CD4-positive, alpha-beta memory T cell (primary cell): Measurements from ENCODE around the gene PRKG1. TPM values are rescaled to one million over a fixed set of nuclear protein-coding genes. Genes with fewer than 3 reads are reported as not detected.

Source experiments
- CTCF ChIA-PET: fragments of 350-600 bp; sonication (Branson Sonifier 250); formaldehyde crosslinking; loops from one replicate; lab custom pipeline; 2021; ENCODE audit warnings: inconsistent platforms; ENCODE audit not compliant: partially characterized antibody; lab: Charles Lee
- POLR2A ChIA-PET: fragments of 350-600 bp; sonication (Branson Sonifier 250); formaldehyde crosslinking; loops from one replicate; lab custom pipeline; 2021; ENCODE audit not compliant: partially characterized antibody; lab: Charles Lee
- DNase-seq, 5 donors: peaks; one replicate each; pipeline versions ENCODE4 v3.0.0 to v3.0.0-alpha.2; 2020 to 2022; ENCODE audit warnings: mixed read lengths in 1 of 5
- H3K27ac ChIP-seq: one replicate; pipeline ENCODE4 v1.7.0; 2013; ENCODE audit warnings: low read depth, low read length
- H3K27me3 ChIP-seq: 2 replicates; pipeline ENCODE4 v1.7.0; 2013; ENCODE audit warnings: mild to moderate bottlenecking, low read length, moderate library complexity; ENCODE audit not compliant: insufficient read depth
- H3K36me3 ChIP-seq: 2 replicates; pipeline ENCODE4 v1.7.0; 2013; ENCODE audit warnings: mild to moderate bottlenecking, low read length, moderate library complexity; ENCODE audit not compliant: insufficient read depth
- H3K4me1 ChIP-seq: 2 replicates; pipeline ENCODE4 v1.7.0; 2013; ENCODE audit warnings: mild to moderate bottlenecking, low read length, moderate library complexity; ENCODE audit not compliant: insufficient read depth
- H3K4me3 ChIP-seq, 2 donors: one replicate each; pipeline ENCODE4 v1.7.0; 2013; ENCODE audit warnings: low read length in 2 of 2, mild to moderate bottlenecking in 1 of 2
- H3K9me3 ChIP-seq, 2 donors: one replicate each; pipeline ENCODE4 v1.7.0; 2013; ENCODE audit warnings: low read length in 2 of 2, control low read depth in 1 of 2; ENCODE audit not compliant: control insufficient read depth in 1 of 2
- H3K27ac Mint-ChIP-seq, 7 donors: one replicate each; pipeline ENCODE4 v1.8.0; 2020 to 2021; ENCODE audit warnings: mixed read lengths in 7 of 7, mild to moderate bottlenecking in 6 of 7, inconsistent platforms in 3 of 7, moderate library complexity in 3 of 7
- H3K27me3 Mint-ChIP-seq, 2 donors: one replicate each; pipeline ENCODE4 v1.8.0; 2020 to 2021; ENCODE audit warnings: mixed read lengths in 2 of 2
- H3K36me3 Mint-ChIP-seq, 2 donors: one replicate each; pipeline ENCODE4 v1.8.0; 2020 to 2021; ENCODE audit warnings: mixed read lengths in 2 of 2, inconsistent platforms in 1 of 2, mild to moderate bottlenecking in 1 of 2
- H3K4me1 Mint-ChIP-seq, 4 donors: one replicate each; pipeline ENCODE4 v1.8.0; 2020 to 2021; ENCODE audit warnings: mixed read lengths in 4 of 4, mild to moderate bottlenecking in 1 of 4
- H3K4me3 Mint-ChIP-seq, 8 donors: one replicate each; pipeline ENCODE4 v1.8.0; 2020 to 2021; ENCODE audit warnings: mixed read lengths in 8 of 8, mild to moderate bottlenecking in 7 of 8, moderate library complexity in 6 of 8, inconsistent platforms in 3 of 8
- H3K9me3 Mint-ChIP-seq, 8 donors: one replicate each; pipeline ENCODE4 v1.8.0; 2020 to 2021; ENCODE audit warnings: mixed read lengths in 8 of 8, mild to moderate bottlenecking in 5 of 8, inconsistent platforms in 3 of 8, moderate library complexity in 1 of 8
- intact Hi-C: fragments of 100-400 bp; cut with micrococcal nuclease; formaldehyde crosslinking; loops from one replicate; pipeline ENCODE4 v1.15.1; 2023
- polyA plus RNA-seq, 2 donors: library from polyadenylated mRNA; unstranded; fragments of 300-500 nt; fragmentation: Illumina TruSeq; gene quantifications; one replicate each; pipeline ENCODE4 v1.2.3, GENCODE V29; 2021
- total RNA-seq, 2 experiments: library from RNA; stranded (reverse); gene quantifications; one replicate each; pipeline ENCODE4 v1.2.3, GENCODE V29; 2021

Gene PRKG1
- total and polyA plus RNA-seq, 4 experiments from 2014 or later: 0.06 to 0.20 TPM; not detected in 2

DNA sequence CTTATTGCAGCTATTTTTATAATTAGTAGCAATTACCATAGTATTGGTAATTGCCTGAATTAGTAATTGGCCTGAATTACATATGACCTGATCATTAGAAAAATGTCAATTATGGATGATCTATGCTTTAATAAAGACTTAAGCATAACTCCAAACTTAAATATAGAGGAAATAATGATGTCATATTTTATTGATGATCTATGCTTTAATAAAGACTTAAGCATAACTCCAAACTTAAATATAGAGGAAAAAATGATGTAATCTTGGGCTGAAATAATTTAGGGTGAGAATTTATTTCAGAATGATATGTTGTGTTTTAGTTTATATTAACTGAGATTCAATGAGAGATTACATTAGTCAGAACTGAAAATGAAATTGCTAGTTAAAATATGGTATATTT, 973.8 kb downstream of the PRKG1 start:
- H3K27ac Mint-ChIP-seq: no peak overlapping the region
- ChIA-PET POLR2A (no interaction called here), CTCF (no interaction called here)
- H3K9me3 Mint-ChIP-seq: no peaks in the 10 kb centered on the region
- no peaks in the 10 kb centered on the region for H3K36me3 Mint-ChIP-seq
- H3K27me3 ChIP-seq: no peaks in the 10 kb centered on the region
- H3K9me3 ChIP-seq: no peaks in the 10 kb centered on the region
- no peak for DNase-seq
- no peaks in the 10 kb centered on the region for H3K4me1 Mint-ChIP-seq
- no peaks in the 10 kb centered on the region for H3K4me1 ChIP-seq
- H3K36me3 ChIP-seq: no peaks in the 10 kb centered on the region
- intact Hi-C loops: no loop called here
- H3K27me3 Mint-ChIP-seq: no peaks in the 10 kb centered on the region
- H3K4me3 Mint-ChIP-seq: no peak overlapping the region
- no peak overlapping the region for H3K4me3 ChIP-seq
- no peak overlapping the region for H3K27ac ChIP-seq

DNA sequence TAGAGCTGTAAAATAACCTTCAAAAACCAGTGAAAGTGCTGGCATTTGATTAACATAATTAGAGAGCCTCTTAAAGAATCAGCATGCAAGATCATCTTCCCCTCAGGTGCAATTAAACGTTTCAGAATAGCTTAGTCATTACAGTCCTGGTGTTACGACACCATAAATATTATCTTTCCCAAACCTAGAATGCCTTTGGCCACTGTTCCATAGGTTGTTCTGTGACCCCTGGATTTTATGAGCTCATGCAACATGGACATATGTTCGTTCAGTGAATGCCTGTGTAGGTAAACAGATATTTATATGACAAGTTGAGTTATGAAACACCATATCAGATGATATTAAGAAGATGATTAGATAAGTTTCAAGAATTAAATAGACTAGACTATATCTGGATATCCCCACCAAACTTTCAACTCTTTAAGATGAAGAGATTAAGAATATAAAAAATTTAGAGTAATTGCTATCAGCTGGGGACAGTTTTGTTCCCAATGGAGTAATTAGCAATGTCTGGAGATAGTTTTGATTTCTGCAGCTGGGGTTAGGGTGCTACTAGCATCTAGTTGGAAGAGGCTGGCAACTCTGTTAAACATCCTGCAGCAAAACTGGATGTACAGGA, 976.3 kb downstream of the PRKG1 start:
- no peaks in the 10 kb centered on the region for H3K36me3 ChIP-seq
- CTCF ChIA-PET: interaction anchor here (1.4 kb wide), 1 partner anchor 21 kb away, joined by 3 read pairs; no protein-coding TSS in a partner anchor
- intact Hi-C loops: no loop called here
- no peak overlapping the region for H3K4me3 ChIP-seq
- Mint-ChIP-seq H3K4me3 (no peak overlapping the region), H3K4me1 (no peaks in the 10 kb centered on the region), H3K9me3 (peaks cover 0 to 2% (median 0%) of the 10 kb centered on the region in 8 donors), H3K36me3 (no peaks in the 10 kb centered on the region), H3K27me3 (no peaks in the 10 kb centered on the region), H3K27ac (no peak overlapping the region)
- DNase-seq: no peak
- H3K9me3 ChIP-seq: no peaks in the 10 kb centered on the region
- H3K27me3 ChIP-seq: no peaks in the 10 kb centered on the region
- H3K4me1 ChIP-seq: no peaks in the 10 kb centered on the region
- POLR2A ChIA-PET: no interaction called here
- no peak overlapping the region for H3K27ac ChIP-seq

DNA sequence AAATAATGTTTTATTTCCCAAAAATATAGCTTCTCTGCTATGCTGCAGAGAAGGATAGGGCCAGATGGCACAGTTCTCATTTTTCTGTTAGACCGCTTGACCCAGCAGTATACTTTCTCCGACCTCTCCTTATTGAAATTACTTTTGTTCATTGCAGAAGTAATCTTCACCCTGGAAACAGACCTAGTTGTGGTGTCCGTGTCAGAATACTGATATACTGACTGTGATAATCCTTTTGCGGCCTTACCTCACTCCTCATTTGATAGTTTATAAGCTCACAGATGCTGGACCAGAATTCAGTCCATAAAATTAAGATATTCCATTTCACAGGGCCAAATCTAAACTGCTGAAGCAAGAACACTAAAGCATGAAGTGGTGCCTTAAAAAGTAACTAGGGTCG, 979.2 kb downstream of the PRKG1 start:
- no peaks in the 10 kb centered on the region for H3K36me3 ChIP-seq
- H3K36me3 Mint-ChIP-seq: no peaks in the 10 kb centered on the region
- H3K9me3 ChIP-seq: no peaks in the 10 kb centered on the region
- H3K4me1 Mint-ChIP-seq: no peaks in the 10 kb centered on the region
- H3K4me1 ChIP-seq: no peaks in the 10 kb centered on the region
- POLR2A ChIA-PET: no interaction called here
- H3K27me3 ChIP-seq: no peaks in the 10 kb centered on the region
- H3K27ac ChIP-seq: no peak overlapping the region
- no peak overlapping the region for H3K27ac Mint-ChIP-seq
- intact Hi-C loops: no loop called here
- no peak overlapping the region for H3K4me3 Mint-ChIP-seq
- no peaks in the 10 kb centered on the region for H3K27me3 Mint-ChIP-seq
- peaks cover 0 to 2% (median 0%) of the 10 kb centered on the region in 8 donors for H3K9me3 Mint-ChIP-seq
- DNase-seq: no peak
- no peak overlapping the region for H3K4me3 ChIP-seq
- CTCF ChIA-PET: no interaction called here

DNA sequence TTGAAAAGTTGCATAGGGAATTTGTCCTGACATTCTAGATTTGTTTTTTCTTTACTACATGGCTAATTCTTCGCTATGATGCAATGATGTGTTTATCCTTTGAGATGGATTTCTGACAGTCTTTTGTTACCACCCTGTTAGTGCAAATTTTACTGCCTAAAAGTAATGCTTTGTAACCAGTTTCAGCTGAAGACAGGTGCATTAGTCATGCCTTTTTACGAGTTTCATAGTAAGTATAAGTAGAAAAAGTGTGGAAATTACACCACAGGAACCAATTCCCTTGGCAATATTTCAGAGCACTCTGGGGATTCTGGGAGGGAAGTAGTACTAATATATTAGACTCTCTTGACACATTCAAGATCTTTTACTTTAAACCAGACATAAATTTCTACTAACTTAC, 982.0 kb downstream of the PRKG1 start:
- Histone ChIP-seq H3K27ac (no peak overlapping the region), H3K36me3 (no peaks in the 10 kb centered on the region), H3K4me1 (no peaks in the 10 kb centered on the region), H3K27me3 (no peaks in the 10 kb centered on the region), H3K9me3 (no peaks in the 10 kb centered on the region), H3K4me3 (no peak overlapping the region)
- H3K36me3 Mint-ChIP-seq: no peaks in the 10 kb centered on the region
- intact Hi-C loops: no loop called here
- ChIA-PET POLR2A (no interaction called here), CTCF (no interaction called here)
- no peaks in the 10 kb centered on the region for H3K27me3 Mint-ChIP-seq
- H3K9me3 Mint-ChIP-seq: peaks cover 0 to 2% (median 0%) of the 10 kb centered on the region in 8 donors
- H3K4me1 Mint-ChIP-seq: no peaks in the 10 kb centered on the region
- no peak overlapping the region for H3K27ac Mint-ChIP-seq
- DNase-seq: no peak
- no peak overlapping the region for H3K4me3 Mint-ChIP-seq

DNA sequence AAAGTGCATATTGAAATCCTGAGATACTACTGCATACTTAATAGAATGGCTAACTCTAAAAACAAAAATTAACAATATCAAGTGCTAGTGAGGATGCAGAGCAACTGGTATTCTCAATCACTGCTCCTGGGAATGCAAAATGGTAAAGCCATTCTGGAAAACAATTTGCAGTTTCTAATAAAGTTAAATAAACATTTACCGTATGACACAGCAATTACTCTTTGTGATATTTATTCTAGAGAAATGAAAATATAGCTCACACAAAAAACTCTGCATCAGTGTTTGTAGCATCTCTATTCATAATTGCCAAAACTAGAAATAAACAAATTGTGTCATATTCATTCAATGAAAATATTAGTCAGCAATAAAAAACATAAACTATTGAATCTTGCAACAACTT, 984.8 kb downstream of the PRKG1 start:
- intact Hi-C loops: no loop called here
- no peak for DNase-seq
- no peak overlapping the region for H3K27ac ChIP-seq
- no peaks in the 10 kb centered on the region for H3K4me1 ChIP-seq
- Mint-ChIP-seq H3K27me3 (no peaks in the 10 kb centered on the region), H3K4me3 (no peak overlapping the region), H3K27ac (no peak overlapping the region), H3K36me3 (no peaks in the 10 kb centered on the region), H3K9me3 (peaks cover 0 to 2% (median 0%) of the 10 kb centered on the region in 8 donors), H3K4me1 (no peaks in the 10 kb centered on the region)
- CTCF ChIA-PET: no interaction called here
- no peaks in the 10 kb centered on the region for H3K27me3 ChIP-seq
- H3K9me3 ChIP-seq: no peaks in the 10 kb centered on the region
- H3K4me3 ChIP-seq: no peak overlapping the region
- POLR2A ChIA-PET: no interaction called here
- no peaks in the 10 kb centered on the region for H3K36me3 ChIP-seq

DNA sequence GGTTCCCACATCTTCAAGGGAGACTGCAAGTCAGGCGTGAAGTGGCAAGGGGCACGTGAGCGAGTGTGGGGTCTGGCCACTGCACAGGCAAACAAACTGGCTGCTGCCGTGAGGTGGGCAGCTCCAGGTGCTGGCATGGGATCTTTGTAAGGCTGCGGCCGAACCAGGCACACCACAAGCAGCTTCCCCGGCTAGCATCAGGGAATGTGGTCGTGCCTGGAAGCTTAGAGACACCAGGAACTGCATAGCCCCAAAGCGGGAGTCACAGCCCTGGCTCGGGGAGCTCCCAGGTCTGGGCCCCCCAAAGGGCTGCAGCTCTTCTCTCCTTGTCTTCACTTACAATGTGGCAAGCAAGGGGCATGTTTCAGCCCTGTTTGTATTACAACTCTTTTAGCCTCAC, 988.9 kb downstream of the PRKG1 start:
- Histone ChIP-seq H3K9me3 (no peaks in the 10 kb centered on the region), H3K36me3 (no peaks in the 10 kb centered on the region), H3K27ac (no peak overlapping the region), H3K27me3 (no peaks in the 10 kb centered on the region), H3K4me3 (no peak overlapping the region), H3K4me1 (no peaks in the 10 kb centered on the region)
- intact Hi-C loops: no loop called here
- Mint-ChIP-seq H3K4me3 (no peak overlapping the region), H3K4me1 (no peaks in the 10 kb centered on the region), H3K9me3 (peaks cover 0 to 3% (median 0%) of the 10 kb centered on the region in 8 donors), H3K27ac (no peak overlapping the region), H3K36me3 (no peaks in the 10 kb centered on the region), H3K27me3 (no peaks in the 10 kb centered on the region)
- ChIA-PET POLR2A (no interaction called here), CTCF (no interaction called here)
- no peak for DNase-seq

DNA sequence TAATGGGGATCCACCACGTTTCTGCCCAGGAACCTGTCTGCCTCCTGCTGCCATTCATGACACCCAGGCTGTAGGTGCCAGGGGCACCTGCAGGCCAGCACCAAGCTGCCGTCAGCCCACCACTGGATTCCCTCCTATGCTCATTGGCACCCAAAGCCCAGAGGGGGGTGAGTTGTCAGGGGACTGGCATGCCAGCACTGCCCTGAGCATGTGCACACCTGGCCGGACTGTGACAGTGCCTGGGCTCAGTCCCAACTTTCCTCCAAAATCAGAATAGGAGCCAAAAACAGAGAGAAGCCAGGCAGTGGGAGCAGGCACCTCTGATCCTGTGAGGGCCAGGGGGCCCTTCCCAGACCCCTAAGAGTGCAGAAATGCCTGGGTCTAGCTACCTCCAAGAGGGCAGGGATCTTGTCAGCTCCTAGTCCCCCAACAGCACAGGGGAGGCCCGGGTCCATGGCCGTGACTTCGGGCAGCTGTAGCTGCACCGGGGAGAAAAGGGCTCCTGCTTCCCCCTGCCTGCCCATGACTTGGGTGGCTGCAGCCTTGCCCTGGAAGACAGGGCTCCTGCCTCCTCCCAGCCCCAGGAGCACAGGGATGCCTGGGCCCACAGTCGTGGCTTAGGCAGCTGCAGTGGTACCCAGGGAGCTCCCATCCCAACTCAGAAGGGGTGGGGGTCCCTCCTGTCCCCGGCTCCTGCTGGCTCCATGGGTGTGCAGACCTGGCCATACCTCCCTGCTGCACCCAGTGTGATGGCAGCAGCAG, 990.0 kb downstream of the PRKG1 start:
- Histone ChIP-seq H3K27me3 (no peaks in the 10 kb centered on the region), H3K4me3 (no peak overlapping the region), H3K4me1 (no peaks in the 10 kb centered on the region), H3K9me3 (no peaks in the 10 kb centered on the region), H3K36me3 (no peaks in the 10 kb centered on the region), H3K27ac (no peak overlapping the region)
- CTCF ChIA-PET: no interaction called here
- Mint-ChIP-seq H3K27me3 (no peaks in the 10 kb centered on the region), H3K27ac (no peak overlapping the region), H3K4me1 (no peaks in the 10 kb centered on the region), H3K4me3 (no peak overlapping the region), H3K9me3 (peaks cover 0 to 5% (median 0%) of the 10 kb centered on the region in 8 donors), H3K36me3 (no peaks in the 10 kb centered on the region)
- peak in 1 of 5 donors; percentile 35 for DNase-seq
- intact Hi-C loops: no loop called here
- POLR2A ChIA-PET: no interaction called here
